K562 (cell line): ENCODE results near the gene UROS. TPM values are rescaled to one million over a fixed set of nuclear protein-coding genes. Genes with fewer than 3 reads are reported as not detected.

ENCODE experiments used
- DPF2 ChIP-seq: fragments of 450-650 bp; IDR thresholded peaks from 2 replicates; pipeline ENCODE4 v1.6.1; 2016
- PTBP1 ChIP-seq: fragments of 200-400 bp; formaldehyde crosslinking; IDR thresholded peaks from 2 replicates; pipeline ENCODE4 v1.6.1; 2017; ENCODE audit warnings: low read depth, low read length
- ZNF239 ChIP-seq: fragments of 250-450 bp; sonication (Bioruptor Pico); IDR thresholded peaks from 2 replicates; pipeline ENCODE4 v1.4.0; 2020; ENCODE audit warnings: mild to moderate bottlenecking
- polyA plus RNA-seq, 8 experiments: library from polyadenylated mRNA; depleted of rRNA in 4 of 8; stranded (reverse) in 5 of 8; unstranded in 3 of 8; fragments of >200 nt; fragmentation: Nextera tagmentation in 2 of 8; fragmentation: Illumina TruSeq in 1 of 8; extraction: Ambion mirVana in 2 of 8; extraction: Trizol in 1 of 8; gene quantifications; 2 replicates each; pipeline versions ENCODE4 v1.2.1 to v1.2.3, GENCODE V29; 2011 to 2014; ENCODE audit warnings: inconsistent platforms in 1 of 8, missing spikeins in 1 of 8
- total RNA-seq, 7 experiments: library from RNA; depleted of rRNA in 6 of 7; stranded (reverse); fragments of >200 nt in 6 of 7; fragmentation: Illumina TruSeq in 2 of 7; extraction: Trizol in 2 of 7; gene quantifications; 2 replicates each; pipeline versions ENCODE4 v1.2.1 to v1.2.3, GENCODE V29; 2011 to 2021; ENCODE audit warnings: low replicate concordance in 1 of 7
- TF ChIP-seq, protein P1 (sequence below), 2 experiments: fragments of 450-650 bp in 1 of 2; sonication (generic) in 1 of 2; formaldehyde crosslinking in 1 of 2; IDR thresholded peaks; 2 replicates each; pipeline versions ENCODE4 v1.7.1 to v1.9.0; 2016 to 2022; ENCODE audit warnings: inconsistent platforms in 1 of 2, mild to moderate bottlenecking in 1 of 2, missing genetic modification reagents in 1 of 2

UROS gene
- total and polyA plus RNA-seq, 9 of the 15 experiments (the other 6 are each of a cell fraction or from before 2014, with no cell fraction given) = 6.4 to 39.1 (median 32.3) TPM

DNA sequence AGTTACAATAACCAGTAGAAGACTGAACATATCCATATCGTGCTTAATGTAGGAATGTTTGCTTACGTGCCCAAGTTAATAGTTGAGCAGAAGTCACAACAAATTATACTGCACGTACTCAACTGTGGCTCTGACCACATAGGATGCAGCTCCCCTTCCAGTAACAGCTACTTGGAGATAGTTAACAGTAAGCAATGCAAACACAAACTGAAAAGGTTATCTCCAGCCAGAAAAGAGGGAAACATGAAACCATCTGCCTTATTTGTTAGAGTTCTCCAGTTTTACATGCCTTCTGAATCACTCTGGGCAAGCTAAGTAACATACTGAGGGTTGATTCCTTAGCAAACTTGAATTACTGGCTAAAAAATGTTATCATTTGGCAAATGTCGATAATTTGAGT, 48.3 kb upstream of the UROS start (continued):
- TF ChIP-seq, protein P1, sequence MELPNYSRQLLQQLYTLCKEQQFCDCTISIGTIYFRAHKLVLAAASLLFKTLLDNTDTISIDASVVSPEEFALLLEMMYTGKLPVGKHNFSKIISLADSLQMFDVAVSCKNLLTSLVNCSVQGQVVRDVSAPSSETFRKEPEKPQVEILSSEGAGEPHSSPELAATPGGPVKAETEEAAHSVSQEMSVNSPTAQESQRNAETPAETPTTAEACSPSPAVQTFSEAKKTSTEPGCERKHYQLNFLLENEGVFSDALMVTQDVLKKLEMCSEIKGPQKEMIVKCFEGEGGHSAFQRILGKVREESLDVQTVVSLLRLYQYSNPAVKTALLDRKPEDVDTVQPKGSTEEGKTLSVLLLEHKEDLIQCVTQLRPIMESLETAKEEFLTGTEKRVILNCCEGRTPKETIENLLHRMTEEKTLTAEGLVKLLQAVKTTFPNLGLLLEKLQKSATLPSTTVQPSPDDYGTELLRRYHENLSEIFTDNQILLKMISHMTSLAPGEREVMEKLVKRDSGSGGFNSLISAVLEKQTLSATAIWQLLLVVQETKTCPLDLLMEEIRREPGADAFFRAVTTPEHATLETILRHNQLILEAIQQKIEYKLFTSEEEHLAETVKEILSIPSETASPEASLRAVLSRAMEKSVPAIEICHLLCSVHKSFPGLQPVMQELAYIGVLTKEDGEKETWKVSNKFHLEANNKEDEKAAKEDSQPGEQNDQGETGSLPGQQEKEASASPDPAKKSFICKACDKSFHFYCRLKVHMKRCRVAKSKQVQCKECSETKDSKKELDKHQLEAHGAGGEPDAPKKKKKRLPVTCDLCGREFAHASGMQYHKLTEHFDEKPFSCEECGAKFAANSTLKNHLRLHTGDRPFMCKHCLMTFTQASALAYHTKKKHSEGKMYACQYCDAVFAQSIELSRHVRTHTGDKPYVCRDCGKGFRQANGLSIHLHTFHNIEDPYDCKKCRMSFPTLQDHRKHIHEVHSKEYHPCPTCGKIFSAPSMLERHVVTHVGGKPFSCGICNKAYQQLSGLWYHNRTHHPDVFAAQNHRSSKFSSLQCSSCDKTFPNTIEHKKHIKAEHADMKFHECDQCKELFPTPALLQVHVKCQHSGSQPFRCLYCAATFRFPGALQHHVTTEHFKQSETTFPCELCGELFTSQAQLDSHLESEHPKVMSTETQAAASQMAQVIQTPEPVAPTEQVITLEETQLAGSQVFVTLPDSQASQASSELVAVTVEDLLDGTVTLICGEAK (IDR thresholded peaks at IDR 0.05) = no peak
- TF ChIP-seq, protein P1 (CRISPR knock-in tag; IDR thresholded peaks at IDR 0.05) = no peak
- TF ChIP-seq PTBP1 (no peak), DPF2 (no peak), ZNF239 (CRISPR knock-in tag) (no peak)
